ENCODE data around the gene LTF. TPM values are rescaled to one million over a fixed set of nuclear protein-coding genes. Genes with fewer than 3 reads are reported as not detected.

The LTF gene
- total and polyA plus RNA-seq, 10 of the 15 experiments (the other 5 are each of a cell fraction or from before 2014, with no cell fraction given), result 0.03 to 0.31 TPM; not detected in 8

DNA sequence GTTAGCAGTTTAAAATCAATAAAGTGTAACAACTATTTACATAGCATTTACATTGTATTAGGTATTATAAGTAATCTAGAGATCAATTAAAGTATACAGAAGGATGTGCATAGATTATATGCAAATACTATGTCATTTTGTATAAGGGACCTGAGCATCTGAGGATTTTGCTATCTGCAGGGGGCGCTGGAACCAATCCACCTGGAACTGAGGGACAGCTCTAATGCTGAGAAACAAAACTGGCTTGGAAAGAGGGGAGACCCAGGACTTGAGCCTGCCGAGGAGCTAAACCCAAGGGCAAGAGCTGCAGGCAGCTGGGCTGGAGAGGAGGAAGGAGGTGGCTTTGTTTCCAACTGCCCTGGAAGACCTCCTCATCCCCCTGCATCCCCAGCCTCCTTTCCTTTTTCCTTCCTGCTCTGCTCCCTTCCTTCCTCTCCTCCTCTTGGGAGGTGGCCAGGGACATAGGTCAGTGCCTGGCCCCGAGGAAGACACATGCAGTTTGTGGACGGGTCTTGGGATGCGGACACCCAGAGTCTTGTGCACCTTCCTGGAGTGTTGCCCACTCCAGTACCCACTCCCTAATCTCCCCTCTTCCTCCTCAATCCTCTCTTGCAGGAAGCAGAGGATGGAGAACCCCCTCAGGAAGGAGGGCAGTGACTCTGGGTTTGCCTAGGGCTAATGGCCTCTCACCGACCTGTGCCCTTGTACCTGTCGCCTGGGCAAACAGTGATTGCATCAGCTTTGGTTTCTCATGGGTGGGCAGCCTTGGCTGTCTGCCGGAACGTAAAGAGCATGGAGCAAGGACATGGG lies 32.2 kb upstream of the LTF start:
- POLR2A ChIA-PET, result interaction anchor here (1.0 kb wide), 1 partner anchor 61 kb away, joined by 3 read pairs; no protein-coding TSS in a partner anchor
- SMC1A ChIA-PET (ENCODE audit: uncharacterized antibody, unreplicated experiment), result interaction anchor here (0.9 to 2.2 kb wide), 6 partner anchors 8 to 132 kb away, joined by 3 to 10 read pairs (median 4); no protein-coding TSS in a partner anchor
- Histone ChIP-seq H3K9ac (ENCODE audit: control insufficient read depth, insufficient read depth, low read length) (no peak overlapping the region), H3K4me1 (ENCODE audit: control insufficient read depth, insufficient read depth, low read length) (peaks cover 21% of the 10 kb centered on the region), H3K9me3 (replicated peaks; ENCODE audit: control insufficient read depth, insufficient read depth, low read length) (no peaks in the 10 kb centered on the region), H3K27ac (ENCODE audit: control insufficient read depth, insufficient read depth) (no peak overlapping the region), H3K4me2 (ENCODE audit: control insufficient read depth, insufficient read depth) (no peak overlapping the region), H3K27me3 (replicated peaks in 1 of 2; ENCODE audit: control insufficient read depth in 2 of 2, insufficient read depth in 2 of 2, low read length in 1 of 2) (peaks cover 0 to 3% of the 10 kb centered on the region in 2 experiments; a peak in 1 of 4 replicates), H3K4me3 (no peak overlapping the region), H3K36me3 (ENCODE audit: control insufficient read depth in 2 of 2, insufficient read depth in 2 of 2, low read length in 1 of 2) (no peaks in the 10 kb centered on the region), H4K20me1 (ENCODE audit: control insufficient read depth, insufficient read depth) (no peaks in the 10 kb centered on the region), H2AFZ (ENCODE audit: control insufficient read depth, low read depth, low read length) (no peak overlapping the region), H3K79me2 (ENCODE audit: control insufficient read depth, insufficient read depth, low read length) (no peaks in the 10 kb centered on the region)
- FAIRE-seq (peak; percentile 41), DNase-seq (ENCODE audit: low read depth, low spot score) (peak; percentile 8), ATAC-seq (peak; percentile 65)
- RAD21 ChIA-PET (ENCODE audit: unreplicated experiment), result interaction anchor here (1.0 to 1.4 kb wide), 3 partner anchors 8 to 62 kb away, joined by 3 to 4 read pairs (median 3); no protein-coding TSS in a partner anchor
- intact Hi-C loops (cut with micrococcal nuclease; ENCODE audit: unreplicated experiment) (loop anchor here (2.0 kb wide), 1 partner anchor 62 kb away; no protein-coding TSS in a partner anchor), in situ Hi-C loops (cut with MboI) (no loop called here)
- TF ChIP-seq PAX5 (IDR thresholded peaks at IDR 0.05; ENCODE audit: borderline replicate concordance, low read depth, low read length) (peak; percentile 66), ZBED1 (IDR thresholded peaks at IDR 0.05; ENCODE audit: borderline replicate concordance) (no peak), SMC3 (IDR thresholded peaks at IDR 0.05; ENCODE audit: borderline replicate concordance, low read length) (peak; percentile 49; the same call in 1 of the 2 replicates), EP300 (IDR thresholded peaks at IDR 0.05; ENCODE audit: borderline replicate concordance in 1 of 2, control insufficient read depth in 1 of 2, low read depth in 2 of 2, low read length in 2 of 2) (no peak), RAD21 (IDR thresholded peaks at IDR 0.05; ENCODE audit: insufficient read depth, low read depth, low read length) (peak; percentile 65), CTCF (IDR thresholded peaks at IDR 0.05 in 2 of 3, conservative IDR thresholded peaks at IDR 0.05 in 1 of 3; ENCODE audit: control insufficient read depth in 2 of 3, extremely low read depth in 1 of 3, insufficient read depth in 1 of 3, low read depth in 3 of 3, low read length in 3 of 3) (peak; percentile 39 to 51 (median 47); a peak in 5 of 6 replicates), CREM (IDR thresholded peaks at IDR 0.05; ENCODE audit: low read depth) (no peak)
- TF ChIP-seq, protein P1, sequence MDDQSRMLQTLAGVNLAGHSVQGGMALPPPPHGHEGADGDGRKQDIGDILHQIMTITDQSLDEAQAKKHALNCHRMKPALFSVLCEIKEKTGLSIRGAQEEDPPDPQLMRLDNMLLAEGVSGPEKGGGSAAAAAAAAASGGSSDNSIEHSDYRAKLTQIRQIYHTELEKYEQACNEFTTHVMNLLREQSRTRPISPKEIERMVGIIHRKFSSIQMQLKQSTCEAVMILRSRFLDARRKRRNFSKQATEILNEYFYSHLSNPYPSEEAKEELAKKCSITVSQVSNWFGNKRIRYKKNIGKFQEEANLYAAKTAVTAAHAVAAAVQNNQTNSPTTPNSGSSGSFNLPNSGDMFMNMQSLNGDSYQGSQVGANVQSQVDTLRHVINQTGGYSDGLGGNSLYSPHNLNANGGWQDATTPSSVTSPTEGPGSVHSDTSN (IDR thresholded peaks at IDR 0.05; ENCODE audit: insufficient replicate concordance, low read depth, low read length), result peak; percentile 28
- TF ChIP-seq, protein P2, sequence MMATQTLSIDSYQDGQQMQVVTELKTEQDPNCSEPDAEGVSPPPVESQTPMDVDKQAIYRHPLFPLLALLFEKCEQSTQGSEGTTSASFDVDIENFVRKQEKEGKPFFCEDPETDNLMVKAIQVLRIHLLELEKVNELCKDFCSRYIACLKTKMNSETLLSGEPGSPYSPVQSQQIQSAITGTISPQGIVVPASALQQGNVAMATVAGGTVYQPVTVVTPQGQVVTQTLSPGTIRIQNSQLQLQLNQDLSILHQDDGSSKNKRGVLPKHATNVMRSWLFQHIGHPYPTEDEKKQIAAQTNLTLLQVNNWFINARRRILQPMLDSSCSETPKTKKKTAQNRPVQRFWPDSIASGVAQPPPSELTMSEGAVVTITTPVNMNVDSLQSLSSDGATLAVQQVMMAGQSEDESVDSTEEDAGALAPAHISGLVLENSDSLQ (IDR thresholded peaks at IDR 0.05), result peak; percentile 63; the same call in 1 of the 2 replicates
- WGBS (ENCODE audit: insufficient coverage, insufficient replicate concordance, low lambda C conversion rate, missing lambda C conversion rate), result 50% methylated on average over 9 of the region's 9 CpGs
- CTCF ChIA-PET, result interaction anchor here (0.9 to 5.6 kb wide), 8 partner anchors 8 to 132 kb away, joined by 3 to 36 read pairs (median 4); no protein-coding TSS in a partner anchor
- BruUV-seq (replicated peaks), result no TSS peak

All from GM12878 (cell line).